Measurements from ENCODE around the gene RFXAP. TPM values are rescaled to one million over a fixed set of nuclear protein-coding genes. Genes with fewer than 3 reads are reported as not detected.

The RFXAP gene
- total RNA-seq, 1 experiment from 2014 or later, result 8.7 TPM

- Histone ChIP-seq H4K8ac (replicated peaks; ENCODE audit: insufficient read length, low read depth, low read length) (no peak overlapping the region), H2BK5ac (ENCODE audit: insufficient read length, low read length) (no peak overlapping the region), H3K4me2 (ENCODE audit: insufficient read depth, insufficient read length, low read length) (no peak overlapping the region), H2AK5ac (ENCODE audit: insufficient read length, low read length) (no peak overlapping the region), H3K4ac (ENCODE audit: low read depth, low read length) (no peak overlapping the region), H3K9me3 (ENCODE audit: control insufficient read depth, low read depth, low read length) (no peaks in the 10 kb centered on the region), H4K91ac (ENCODE audit: insufficient read length, low read depth, low read length) (no peak overlapping the region), H3K27me3 (ENCODE audit: insufficient read depth, low read length) (no peaks in the 10 kb centered on the region), H2AFZ (ENCODE audit: low read length) (no peak overlapping the region), H3K9ac (ENCODE audit: extremely low read depth, insufficient read length, low read length) (no peak overlapping the region), H3K27ac (ENCODE audit: insufficient read length, low read depth, low read length) (no peak overlapping the region), H3K23ac (ENCODE audit: insufficient read length, low read depth, low read length) (no peak overlapping the region), H3T11ph (ENCODE audit: low read length) (no peak overlapping the region), H3K79me2 (ENCODE audit: insufficient read depth, low read length) (no peaks in the 10 kb centered on the region), H4K5ac (ENCODE audit: insufficient read length, low read depth, low read length) (no peak overlapping the region), H2BK15ac (ENCODE audit: low read depth, low read length) (no peak overlapping the region), H3K79me1 (ENCODE audit: insufficient read depth, low read depth, low read length, poor library complexity, severe bottlenecking) (no peaks in the 10 kb centered on the region), H3K56ac (ENCODE audit: insufficient read length, low read depth, low read length) (no peak overlapping the region), H4K20me1 (ENCODE audit: control insufficient read depth, insufficient read depth, insufficient read length) (no peaks in the 10 kb centered on the region), H3K18ac (ENCODE audit: insufficient read length, low read depth, low read length) (no peak overlapping the region), H3K4me1 (ENCODE audit: insufficient read depth, low read length) (peaks cover 5% of the 10 kb centered on the region; the same call in 1 of the 2 replicates), H2BK20ac (ENCODE audit: low read depth, low read length, poor library complexity, severe bottlenecking) (no peak overlapping the region), H2BK12ac (ENCODE audit: insufficient read length, low read depth, low read length) (no peak overlapping the region), H3K23me2 (ENCODE audit: insufficient read length, low read depth, low read length, poor library complexity, severe bottlenecking) (no peaks in the 10 kb centered on the region), H2BK120ac (ENCODE audit: low read depth, low read length, poor library complexity, severe bottlenecking) (no peak overlapping the region), H3K14ac (ENCODE audit: insufficient read depth, low read length) (no peak overlapping the region)
- peaks cover 1% of the 10 kb centered on the region; the same call in 1 of the 2 replicates for H3K27me3 Mint-ChIP-seq (ENCODE audit: low read depth)
- TF ChIP-seq CTCF (conservative IDR thresholded peaks at IDR 0.05), result no peak
- H3K36me3 Mint-ChIP-seq (ENCODE audit: insufficient read depth in 1 of 3, low read depth in 3 of 3), result no peaks in the 10 kb centered on the region; a peak in 1 of 7 replicates
- no peak overlapping the region for H3K27ac Mint-ChIP-seq
- no peaks in the 10 kb centered on the region for H3K9me3 Mint-ChIP-seq
- no peak for DNase-seq
- no CpG with 5 or more reads among the region's 7 CpGs for WGBS (ENCODE audit: extremely low coverage, insufficient read length, low lambda C conversion rate)
- H3K4me3 Mint-ChIP-seq, result no peak overlapping the region
- H3K4me1 Mint-ChIP-seq, result peaks cover 20 to 25% of the 10 kb centered on the region in 2 experiments
Measured at GRCh38 chr13:36862722-36863121, 43.7 kb downstream of the RFXAP start.

All from H9 (cell line).